Cardiac ventricle fibroblast (primary cell): Measurements from ENCODE around the gene CTSV. TPM values are rescaled to one million over a fixed set of nuclear protein-coding genes. Genes with fewer than 3 reads are reported as not detected.

Source experiments
- total RNA-seq: library from RNA; depleted of rRNA; stranded (reverse); fragments of >200 nt; gene quantifications from 2 replicates; pipeline ENCODE4 v1.2.3, GENCODE V29; 2015

Gene CTSV
- total RNA-seq: not detected in 2 replicates

DNA sequence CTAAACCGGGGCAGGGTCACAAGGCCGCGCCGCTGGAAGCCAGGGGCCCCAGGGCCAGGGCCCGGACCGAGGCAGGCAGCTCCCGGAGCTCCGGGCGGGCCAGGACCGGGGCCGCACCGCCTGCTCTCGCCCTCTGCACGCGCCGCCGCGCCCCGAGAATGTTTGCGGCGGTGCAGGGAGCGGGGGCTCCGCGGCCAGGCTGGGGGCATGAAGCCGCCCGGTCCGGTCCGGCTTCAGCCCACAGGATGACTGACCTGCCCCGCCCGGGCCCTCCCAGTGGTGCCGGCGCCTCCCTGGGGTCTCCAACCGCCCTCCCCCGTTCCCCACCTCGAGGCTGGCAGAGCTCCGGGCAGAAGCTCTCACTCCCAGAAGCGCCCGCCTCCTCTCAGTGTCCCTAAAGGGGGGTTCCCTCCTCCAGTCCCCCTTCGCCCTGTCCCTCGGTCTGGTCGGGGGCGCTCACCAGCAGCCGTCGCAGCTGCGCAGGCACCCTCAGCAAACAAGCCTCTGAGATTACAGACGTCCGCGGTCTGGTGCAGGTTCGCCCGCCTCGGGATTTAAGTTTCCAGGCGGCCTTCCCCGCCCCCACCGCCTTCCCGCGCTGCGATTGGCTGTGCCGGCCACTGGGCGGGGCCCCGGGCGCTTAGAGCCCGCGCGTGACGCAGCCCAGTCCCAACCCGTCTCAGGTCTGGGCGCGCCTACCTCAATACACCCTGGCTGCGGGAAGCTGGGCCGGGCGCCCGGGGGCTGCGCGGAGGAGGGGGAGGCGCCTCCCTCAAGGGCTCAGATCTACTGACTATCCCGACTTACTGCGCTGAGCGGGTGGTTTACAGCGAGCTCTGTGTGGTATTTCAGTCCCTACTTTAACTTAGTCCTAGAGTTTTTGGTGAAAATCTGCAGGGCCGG is at the start of gene CTSV:
Gene CTSV (minus strand): TSS at position 532 of the 903 bp plus-strand sequence. CDS start 1,099 bp downstream, outside the sequence.

Other genes with a start within 250 kb of the CTSV start
- gene ZNF782, start 184.6 kb downstream of the CTSV start, total RNA-seq: 0.87 and 1.5 TPM in 2 replicates
- not detected in 2 replicates for gene NUTM2G, start 110.3 kb downstream of the CTSV start, total RNA-seq